ENCODE data around the gene DUSP8. TPM values are rescaled to one million over a fixed set of nuclear protein-coding genes. Genes with fewer than 3 reads are reported as not detected.
A peak's percentile ranks its signal among the peaks of the same experiment; 100 is the strongest.
"Not testable (repeated sequence)": the region's sequence is repeated elsewhere in the genome, so short reads cannot be mapped to it uniquely, and the experiment has no call there.

DUSP8 gene
- polyA plus RNA-seq, 2 of the 4 experiments (the other 2 are of a cell fraction): 0.72 to 2.6 TPM

- FAIRE-seq (no peak), ATAC-seq (no peak), DNase-seq (ENCODE audit: low read depth in 1 of 2, low spot score in 1 of 2) (no peak)
- TF ChIP-seq, protein P1, sequence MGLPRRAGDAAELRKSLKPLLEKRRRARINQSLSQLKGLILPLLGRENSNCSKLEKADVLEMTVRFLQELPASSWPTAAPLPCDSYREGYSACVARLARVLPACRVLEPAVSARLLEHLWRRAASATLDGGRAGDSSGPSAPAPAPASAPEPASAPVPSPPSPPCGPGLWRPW (IDR thresholded peaks at IDR 0.05): no peak
- TF ChIP-seq KDM1A (IDR thresholded peaks at IDR 0.05; ENCODE audit: low read depth) (no peak), HOXB13 (CRISPR knock-in tag; IDR thresholded peaks at IDR 0.05; ENCODE audit: low read depth) (no peak), JUN (IDR thresholded peaks at IDR 0.05) (no peak), RAD21 (conservative IDR thresholded peaks at IDR 0.05 in 1 of 2, IDR thresholded peaks at IDR 0.05 in 1 of 2) (no peak), EHMT2 (IDR thresholded peaks at IDR 0.05; ENCODE audit: low read depth) (no peak), PHF8 (IDR thresholded peaks at IDR 0.05; ENCODE audit: borderline replicate concordance, low read depth) (no peak), EP300 (IDR thresholded peaks at IDR 0.05) (no peak), PBX3 (IDR thresholded peaks at IDR 0.05) (no peak), MAFK (IDR thresholded peaks at IDR 0.05; ENCODE audit: partially characterized antibody) (no peak), ESRRA (IDR thresholded peaks at IDR 0.05; ENCODE audit: borderline replicate concordance, low read length) (no peak)
- H3K4me3 ChIP-seq: no peak within 1 kb of the TSS
- no peaks in the 10 kb centered on the region for H3K9me3 ChIP-seq
- no peak within 1 kb of the TSS for H3K4me2 ChIP-seq
- no peaks in the 10 kb centered on the region for H3K4me1 ChIP-seq
- ChIA-PET CTCF (interaction anchor here (0.7 to 5.8 kb wide), 11 partner anchors 8 to 94 kb away, joined by 3 to 48 read pairs (median 4); no protein-coding TSS in a partner anchor), POLR2A (no interaction called here)
- WGBS (ENCODE audit: missing lambda C conversion rate): 29% methylated on average over 1 of the region's 4 CpGs
- H3K27ac ChIP-seq: no peak within 1 kb of the TSS
Measured at GRCh38 chr11:1597994-1598380, 25.9 kb upstream of the DUSP8 start, which contains the start of gene KRTAP5-2. Gene KRTAP5-2, minus strand, starts transcription at chr11:1598294. Its CDS starts 44 bp downstream, at chr11:1598250.

DNA sequence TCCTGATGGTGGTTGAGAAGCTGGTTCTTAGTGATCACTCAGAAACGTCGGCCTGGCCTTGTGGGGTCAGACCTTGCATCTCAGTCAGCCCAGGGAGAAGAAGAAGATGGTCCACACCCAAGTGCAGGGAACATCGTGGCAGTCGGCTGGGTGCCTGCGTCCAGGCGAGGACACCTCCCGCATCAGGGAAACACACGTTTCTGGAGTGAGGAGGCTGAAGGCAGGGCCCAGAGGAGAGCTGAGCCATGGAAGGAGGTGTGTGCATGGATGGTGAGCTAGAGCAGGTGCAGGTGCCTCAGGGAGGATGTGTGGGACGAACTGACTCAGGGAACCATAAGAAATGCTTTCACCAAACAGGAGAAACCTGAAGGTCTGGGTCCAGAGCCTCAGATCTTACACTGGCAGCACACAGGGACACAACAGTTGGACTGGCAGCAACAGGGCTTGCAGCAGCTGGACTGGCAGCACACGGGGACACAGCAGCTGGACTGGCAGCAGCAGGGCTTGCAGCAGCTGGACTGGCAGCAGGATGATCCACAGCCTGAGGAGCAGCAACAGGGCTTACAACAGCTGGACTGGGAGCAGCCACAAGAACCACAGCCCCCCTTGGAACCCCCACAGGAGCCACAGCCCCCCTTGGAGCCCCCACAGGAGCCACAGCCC, 25.4 kb upstream of the DUSP8 start:
- 52% methylated on average over 9 of the region's 10 CpGs for WGBS (ENCODE audit: missing lambda C conversion rate)
- FAIRE-seq: no peak
- ChIA-PET POLR2A (no interaction called here), CTCF (interaction anchor here (0.7 to 5.8 kb wide), 12 partner anchors 15 to 55 kb away, joined by 3 to 48 read pairs (median 4); no protein-coding TSS in a partner anchor)
- DNase-seq (ENCODE audit: low read depth in 1 of 2, low spot score in 1 of 2): no peak
- TF ChIP-seq CBX8 (IDR thresholded peaks at IDR 0.05): no peak
- TF ChIP-seq POLR2A (IDR thresholded peaks at IDR 0.05; ENCODE audit: low read length): no peak
- TF ChIP-seq EHF (CRISPR knock-in tag; IDR thresholded peaks at IDR 0.05): no peak
- TF ChIP-seq HOXA7 (CRISPR knock-in tag; IDR thresholded peaks at IDR 0.05): no peak
- no peak for TF ChIP-seq SREBF2 (IDR thresholded peaks at IDR 0.05)
- TF ChIP-seq NFE2L2 (conservative IDR thresholded peaks at IDR 0.05; ENCODE audit: low read length): no peak
- TF ChIP-seq, protein P2, sequence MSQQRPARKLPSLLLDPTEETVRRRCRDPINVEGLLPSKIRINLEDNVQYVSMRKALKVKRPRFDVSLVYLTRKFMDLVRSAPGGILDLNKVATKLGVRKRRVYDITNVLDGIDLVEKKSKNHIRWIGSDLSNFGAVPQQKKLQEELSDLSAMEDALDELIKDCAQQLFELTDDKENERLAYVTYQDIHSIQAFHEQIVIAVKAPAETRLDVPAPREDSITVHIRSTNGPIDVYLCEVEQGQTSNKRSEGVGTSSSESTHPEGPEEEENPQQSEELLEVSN (IDR thresholded peaks at IDR 0.05; ENCODE audit: borderline replicate concordance, low read depth): no peak
- no peak for TF ChIP-seq MAZ (IDR thresholded peaks at IDR 0.05; ENCODE audit: borderline replicate concordance, low read depth, low read length)
- no peak for TF ChIP-seq HOXB13 (CRISPR knock-in tag; IDR thresholded peaks at IDR 0.05; ENCODE audit: low read depth)
- TF ChIP-seq MAFK (IDR thresholded peaks at IDR 0.05; ENCODE audit: partially characterized antibody): no peak
- no peak for TF ChIP-seq ZC3H11A (IDR thresholded peaks at IDR 0.05)
- TF ChIP-seq, protein P3, sequence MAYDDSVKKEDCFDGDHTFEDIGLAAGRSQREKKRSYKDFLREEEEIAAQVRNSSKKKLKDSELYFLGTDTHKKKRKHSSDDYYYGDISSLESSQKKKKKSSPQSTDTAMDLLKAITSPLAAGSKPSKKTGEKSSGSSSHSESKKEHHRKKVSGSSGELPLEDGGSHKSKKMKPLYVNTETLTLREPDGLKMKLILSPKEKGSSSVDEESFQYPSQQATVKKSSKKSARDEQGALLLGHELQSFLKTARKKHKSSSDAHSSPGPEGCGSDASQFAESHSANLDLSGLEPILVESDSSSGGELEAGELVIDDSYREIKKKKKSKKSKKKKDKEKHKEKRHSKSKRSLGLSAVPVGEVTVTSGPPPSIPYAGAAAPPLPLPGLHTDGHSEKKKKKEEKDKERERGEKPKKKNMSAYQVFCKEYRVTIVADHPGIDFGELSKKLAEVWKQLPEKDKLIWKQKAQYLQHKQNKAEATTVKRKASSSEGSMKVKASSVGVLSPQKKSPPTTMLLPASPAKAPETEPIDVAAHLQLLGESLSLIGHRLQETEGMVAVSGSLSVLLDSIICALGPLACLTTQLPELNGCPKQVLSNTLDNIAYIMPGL (CRISPR knock-in tag; IDR thresholded peaks at IDR 0.05; ENCODE audit: borderline replicate concordance): no peak
- no peak for TF ChIP-seq TFCP2L1 (CRISPR knock-in tag; IDR thresholded peaks at IDR 0.05)
- TF ChIP-seq, protein P4, sequence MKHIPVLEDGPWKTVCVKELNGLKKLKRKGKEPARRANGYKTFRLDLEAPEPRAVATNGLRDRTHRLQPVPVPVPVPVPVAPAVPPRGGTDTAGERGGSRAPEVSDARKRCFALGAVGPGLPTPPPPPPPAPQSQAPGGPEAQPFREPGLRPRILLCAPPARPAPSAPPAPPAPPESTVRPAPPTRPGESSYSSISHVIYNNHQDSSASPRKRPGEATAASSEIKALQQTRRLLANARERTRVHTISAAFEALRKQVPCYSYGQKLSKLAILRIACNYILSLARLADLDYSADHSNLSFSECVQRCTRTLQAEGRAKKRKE (CRISPR knock-in tag; IDR thresholded peaks at IDR 0.05; ENCODE audit: low read depth): no peak
- ATAC-seq: no peak
- Histone ChIP-seq H3K4me1 (no peaks in the 10 kb centered on the region), H3K27ac (no peak overlapping the region), H3K9me3 (no peaks in the 10 kb centered on the region), H3K4me3 (no peak overlapping the region), H3K4me2 (no peak overlapping the region)

GRCh38 chr11:1596576-1597121, 24.6 kb upstream of the DUSP8 start:
- 0 out of 6 replicates have a peak, but pooled peaks of 1 of the 2 experiments have one; percentile 6 for ATAC-seq
- H3K9me3 ChIP-seq; H3K4me3 ChIP-seq; FAIRE-seq; H3K27ac ChIP-seq; H3K4me1 ChIP-seq; H3K4me2 ChIP-seq; DNase-seq (ENCODE audit: low read depth in 1 of 2, low spot score in 1 of 2); POLR2A ChIA-PET: not testable (repeated sequence)
- WGBS (ENCODE audit: missing lambda C conversion rate): 66% methylated on average over 19 of the region's 19 CpGs
- CTCF ChIA-PET: interaction anchor here (0.7 to 5.8 kb wide), 14 partner anchors 12 to 548 kb away, joined by 3 to 48 read pairs (median 6); partner anchors contain the start of genes KRTAP5-3 and KRTAP5-5

GRCh38 chr11:1595994-1596575, 24.0 kb upstream of the DUSP8 start:
- FAIRE-seq; POLR2A ChIA-PET; H3K4me1 ChIP-seq; H3K9me3 ChIP-seq; H3K27ac ChIP-seq; DNase-seq (ENCODE audit: low read depth in 1 of 2, low spot score in 1 of 2); H3K4me2 ChIP-seq; H3K4me3 ChIP-seq: not testable (repeated sequence)
- ATAC-seq: peak; percentile 55 to 64; a peak in 3 of 6 replicates
- CTCF ChIA-PET: interaction anchor here (0.7 to 5.8 kb wide), 25 partner anchors 9 to 560 kb away, joined by 3 to 48 read pairs (median 6); partner anchors contain the start of genes KRTAP5-1, KRTAP5-3 and KRTAP5-5
- WGBS (ENCODE audit: missing lambda C conversion rate): 55% methylated on average over 11 of the region's 11 CpGs

Data from A549 (cell line).